Left ventricle myocardium inferior (tissue), 1 donor: ENCODE results near the gene ALDH3B1. TPM values are rescaled to one million over a fixed set of nuclear protein-coding genes. Genes with fewer than 3 reads are reported as not detected.

Experiments
- DNase-seq: peaks from one replicate; pipeline ENCODE4 v3.0.0-alpha.2; 2020
- H3K27ac ChIP-seq: fragments of 200-600 bp; replicated peaks from 2 replicates; pipeline ENCODE4 v1.8.0; 2021
- H3K27me3 ChIP-seq: fragments of 200-600 bp; 2 replicates; pipeline ENCODE4 v1.8.0; 2021; ENCODE audit warnings: low read depth
- H3K36me3 ChIP-seq: fragments of 200-600 bp; 2 replicates; pipeline ENCODE4 v1.8.0; 2021
- H3K4me1 ChIP-seq: fragments of 200-600 bp; 2 replicates; pipeline ENCODE4 v1.8.0; 2021
- H3K4me3 ChIP-seq: fragments of 200-600 bp; 2 replicates; pipeline ENCODE4 v1.8.0; 2021; ENCODE audit warnings: mild to moderate bottlenecking, moderate library complexity
- H3K9me3 ChIP-seq: fragments of 200-600 bp; replicated peaks from 2 replicates; pipeline ENCODE4 v1.8.0; 2021
- CTCF ChIP-seq: fragments of 200-600 bp; IDR thresholded peaks from 2 replicates; pipeline ENCODE4 v1.8.0; 2021; ENCODE audit warnings: antibody characterized with exemption, mild to moderate bottlenecking, borderline replicate concordance
- intact Hi-C: fragments of 100-400 bp; cut with micrococcal nuclease; formaldehyde crosslinking; loops from one replicate; pipeline ENCODE4 v1.11.0; 2022
- total RNA-seq: library from RNA; stranded (reverse); fragmentation: NEBNext Ultra II Directional; extraction: Animal tissue kit (Norgen Biotek cat#: 25700); gene quantifications from one replicate; pipeline ENCODE4 v1.2.1, GENCODE V29; 2021
- donor health status: DM: no; HTN: yes; CAD: no; lungs with severe emphysema.

The ALDH3B1 gene
- total RNA-seq, 1 donor from 2014 or later, result 3.7 TPM

GRCh38 chr11:68027667-68028066 is 17.5 kb downstream of the ALDH3B1 start:
- no peak for TF ChIP-seq CTCF
- no peak overlapping the region for H3K4me3 ChIP-seq
- intact Hi-C loops, result no loop called here
- no peak overlapping the region for H3K27ac ChIP-seq
- peaks cover 11% of the 10 kb centered on the region for H3K9me3 ChIP-seq
- DNase-seq, result no peak
- peaks cover 32% of the 10 kb centered on the region for H3K4me1 ChIP-seq
- peaks cover 10% of the 10 kb centered on the region for H3K36me3 ChIP-seq
- no peaks in the 10 kb centered on the region for H3K27me3 ChIP-seq

- no peak for TF ChIP-seq CTCF
- no peak overlapping the region for H3K4me3 ChIP-seq
- peaks cover 11% of the 10 kb centered on the region for H3K9me3 ChIP-seq
- no peak overlapping the region for H3K27ac ChIP-seq
- no peak for DNase-seq
- no peaks in the 10 kb centered on the region for H3K27me3 ChIP-seq
- intact Hi-C loops, result no loop called here
- peaks cover 23% of the 10 kb centered on the region for H3K36me3 ChIP-seq
- peaks cover 45% of the 10 kb centered on the region for H3K4me1 ChIP-seq
Observed at GRCh38 chr11:68028802-68029545, 18.8 kb downstream of the ALDH3B1 start.

DNA sequence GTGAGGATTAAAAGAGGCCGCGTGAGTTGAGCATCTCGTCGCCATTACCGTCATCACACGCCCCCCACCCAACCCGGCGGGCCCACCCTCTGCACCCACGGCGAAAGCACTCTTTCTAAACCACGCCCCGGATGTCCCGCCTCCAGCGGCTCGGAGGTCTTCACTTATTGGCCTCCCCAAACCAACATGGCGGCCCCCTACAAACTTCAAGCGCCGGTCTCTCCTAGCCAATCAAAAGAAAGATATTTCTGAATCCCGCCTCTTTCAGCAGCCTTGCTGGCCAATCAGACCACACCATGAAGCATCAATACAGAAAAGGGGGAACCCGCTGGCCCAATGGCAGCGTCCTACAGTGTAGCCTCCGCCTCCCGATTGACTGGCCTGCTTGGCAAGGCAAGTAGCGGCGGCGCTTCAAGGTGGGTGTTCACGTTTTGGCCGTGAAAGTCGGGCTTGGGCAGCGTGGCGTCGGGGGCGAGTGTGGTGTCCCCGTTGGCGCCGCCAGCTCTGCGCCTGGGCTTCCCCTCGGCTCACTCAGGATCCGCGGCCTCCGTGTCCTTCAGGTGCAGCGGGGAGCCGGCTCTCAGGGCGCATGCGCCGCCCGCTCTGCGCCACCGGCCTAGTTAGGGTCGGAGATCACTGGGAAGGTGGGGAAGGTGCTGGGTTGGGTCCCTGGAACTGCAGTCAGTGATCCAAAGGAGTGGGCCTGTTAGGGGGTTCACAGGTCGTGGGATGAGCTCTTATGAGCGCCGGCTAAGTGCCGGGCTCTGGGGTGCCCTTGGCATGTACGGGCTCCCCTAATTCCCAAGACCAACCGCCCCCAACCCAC is 20.4 kb downstream of the ALDH3B1 start, which contains the start of gene NDUFS8:
Gene NDUFS8 (plus strand): TSS at position 364 of the 826 bp plus-strand sequence. CDS start 1,471 bp downstream, outside the sequence.
- H3K27ac ChIP-seq, result peak within 1 kb of the TSS; percentile 94
- H3K36me3 ChIP-seq, result peaks cover 30% of the 10 kb centered on the region
- H3K4me1 ChIP-seq, result peaks cover 56% of the 10 kb centered on the region
- intact Hi-C loops, result no loop called here
- no peaks in the 10 kb centered on the region for H3K9me3 ChIP-seq
- peak; percentile 98 for DNase-seq
- peak within 1 kb of the TSS; percentile 89 for H3K4me3 ChIP-seq
- no peak for TF ChIP-seq CTCF
- no peaks in the 10 kb centered on the region for H3K27me3 ChIP-seq

- Histone ChIP-seq H3K4me3 (peak overlapping the region; percentile 89), H3K4me1 (peaks cover 62% of the 10 kb centered on the region), H3K9me3 (no peaks in the 10 kb centered on the region), H3K27ac (peak overlapping the region; percentile 94), H3K36me3 (peaks cover 31% of the 10 kb centered on the region), H3K27me3 (no peaks in the 10 kb centered on the region)
- no peak for DNase-seq
- TF ChIP-seq CTCF, result no peak
- intact Hi-C loops, result no loop called here
Observed at GRCh38 chr11:68031144-68031464, 21.0 kb downstream of the ALDH3B1 start.

DNA sequence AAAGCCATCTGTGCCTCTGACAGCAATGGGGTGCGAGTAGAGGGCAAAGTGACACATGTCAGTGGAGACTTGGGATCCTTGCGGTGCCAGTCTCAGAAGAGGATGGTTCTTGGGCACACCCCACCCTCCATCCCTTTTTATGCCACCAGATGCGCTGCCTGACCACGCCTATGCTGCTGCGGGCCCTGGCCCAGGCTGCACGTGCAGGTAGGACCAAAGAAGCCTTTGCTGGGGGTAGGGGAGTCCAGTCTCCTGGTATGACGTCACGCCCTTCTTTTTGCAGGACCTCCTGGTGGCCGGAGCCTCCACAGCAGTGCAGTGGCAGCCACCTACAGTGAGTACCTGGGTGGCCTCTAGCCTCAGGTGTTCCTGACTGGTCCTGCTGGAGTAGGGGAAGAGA is 21.9 kb downstream of the ALDH3B1 start:
- TF ChIP-seq CTCF, result no peak
- H3K4me3 ChIP-seq, result peak overlapping the region; percentile 89
- DNase-seq, result no peak
- intact Hi-C loops, result no loop called here
- peak overlapping the region; percentile 94 for H3K27ac ChIP-seq
- no peaks in the 10 kb centered on the region for H3K9me3 ChIP-seq
- H3K4me1 ChIP-seq, result peaks cover 71% of the 10 kb centered on the region
- no peaks in the 10 kb centered on the region for H3K27me3 ChIP-seq
- peaks cover 38% of the 10 kb centered on the region for H3K36me3 ChIP-seq
